ENCODE data around the gene PCDH9.
"Not testable (repeated sequence)": the region's sequence is repeated elsewhere in the genome, so short reads cannot be mapped to it uniquely, and the experiment has no call there.

Gene PCDH9

GRCh38 chr13:67125681-67126080, 104.5 kb downstream of the PCDH9 start:
- DNase-seq = no peak

GRCh38 chr13:67123165-67123564, 107.0 kb downstream of the PCDH9 start:
- no peak for DNase-seq

- DNase-seq = no peak
Observed at GRCh38 chr13:67122251-67122650, 107.9 kb downstream of the PCDH9 start.

- no peak for DNase-seq
Observed at GRCh38 chr13:67120872-67121531, 109.1 kb downstream of the PCDH9 start.

GRCh38 chr13:67119481-67119894, 110.6 kb downstream of the PCDH9 start:
- DNase-seq = no peak

GRCh38 chr13:67118277-67118676, 111.9 kb downstream of the PCDH9 start:
- no peak for DNase-seq

GRCh38 chr13:67117010-67117550, 113.1 kb downstream of the PCDH9 start:
- no peak for DNase-seq

GRCh38 chr13:67107979-67108378, 122.2 kb downstream of the PCDH9 start:
- DNase-seq = no peak

GRCh38 chr13:67106502-67107057, 123.6 kb downstream of the PCDH9 start:
- no peak for DNase-seq

GRCh38 chr13:67101730-67102467, 128.2 kb downstream of the PCDH9 start:
- DNase-seq = no peak

- DNase-seq = no peak
Observed at GRCh38 chr13:67100730-67101129, 129.4 kb downstream of the PCDH9 start.

- DNase-seq = no peak
Observed at GRCh38 chr13:67099494-67099893, 130.6 kb downstream of the PCDH9 start.

GRCh38 chr13:67097892-67098452, 132.2 kb downstream of the PCDH9 start:
- no peak for DNase-seq

- DNase-seq = not testable (repeated sequence)
Observed at GRCh38 chr13:67096893-67097292, 133.2 kb downstream of the PCDH9 start.

GRCh38 chr13:67096418-67096817, 133.7 kb downstream of the PCDH9 start:
- no peak for DNase-seq

- DNase-seq = no peak
Observed at GRCh38 chr13:67095621-67096020, 134.5 kb downstream of the PCDH9 start.

- DNase-seq = no peak
Observed at GRCh38 chr13:67094952-67095351, 135.2 kb downstream of the PCDH9 start.

- no peak for DNase-seq
Observed at GRCh38 chr13:67094078-67094477, 136.1 kb downstream of the PCDH9 start.

- DNase-seq = no peak
Observed at GRCh38 chr13:67091603-67092002, 138.5 kb downstream of the PCDH9 start.

GRCh38 chr13:67090856-67091255, 139.3 kb downstream of the PCDH9 start:
- no peak for DNase-seq

- no peak for DNase-seq
Observed at GRCh38 chr13:67087527-67087926, 142.6 kb downstream of the PCDH9 start.

GRCh38 chr13:67086260-67086659, 143.9 kb downstream of the PCDH9 start:
- DNase-seq = no peak

- no peak for DNase-seq
Observed at GRCh38 chr13:67084066-67084465, 146.1 kb downstream of the PCDH9 start.

GRCh38 chr13:67083519-67083918, 146.6 kb downstream of the PCDH9 start:
- DNase-seq = no peak

All from stimulated activated CD4-positive, alpha-beta T cell treated with anti-CD3 and anti-CD28 coated beads, Interleukin-2, amount 100 ng/mL, for 48 hours (primary cell).